ENCODE results near the gene CYP26C1.
A peak's percentile ranks its signal among the peaks of the same experiment; 100 is the strongest.
"Not testable (repeated sequence)": the region's sequence is repeated elsewhere in the genome, so short reads cannot be mapped to it uniquely, and the experiment has no call there.

CYP26C1 gene

GRCh38 chr10:93076871-93077270 lies 16.3 kb downstream of the CYP26C1 start:
- DNase-seq (ENCODE audit: low read depth, low spot score) = no peak

- no peak for DNase-seq (ENCODE audit: low read depth, low spot score)
Measured at GRCh38 chr10:93077860-93078337, 17.3 kb downstream of the CYP26C1 start.

DNA sequence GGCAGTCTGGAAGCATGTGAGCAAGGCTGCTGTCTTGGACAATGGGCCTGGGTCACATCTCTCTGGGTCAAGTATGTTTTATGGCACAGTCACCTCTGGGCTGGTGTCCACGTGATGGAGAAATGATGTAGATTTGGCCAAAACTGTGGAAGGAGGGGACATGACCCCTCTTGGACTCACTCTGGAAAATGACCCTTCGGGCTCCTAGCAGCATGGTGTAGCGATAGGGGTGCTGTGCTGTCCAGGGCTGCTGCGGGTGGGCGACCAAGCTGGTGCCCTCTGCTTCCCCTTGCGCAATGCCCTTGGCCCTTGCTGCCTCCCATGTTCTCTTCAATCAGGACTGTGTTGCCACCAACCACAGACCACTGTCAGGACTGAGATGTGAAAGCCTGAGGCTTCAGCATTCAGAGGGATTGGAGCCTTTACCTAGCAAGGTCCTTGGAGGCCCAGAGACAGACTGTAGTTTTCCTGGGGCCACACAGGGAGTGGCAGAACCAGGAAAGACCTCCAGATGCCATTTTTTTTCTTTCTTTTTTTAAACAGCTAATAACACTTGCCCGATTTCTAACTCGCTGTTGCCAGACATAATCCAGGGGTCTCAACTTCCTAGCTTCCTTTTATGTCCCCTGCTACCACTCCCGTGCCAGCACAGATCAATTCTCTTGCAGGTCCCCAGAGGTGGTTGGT lies 19.2 kb downstream of the CYP26C1 start:
- no peak for DNase-seq (ENCODE audit: low read depth, low spot score)

GRCh38 chr10:93080350-93081046 lies 19.9 kb downstream of the CYP26C1 start:
- no peak for DNase-seq (ENCODE audit: low read depth, low spot score)

DNA sequence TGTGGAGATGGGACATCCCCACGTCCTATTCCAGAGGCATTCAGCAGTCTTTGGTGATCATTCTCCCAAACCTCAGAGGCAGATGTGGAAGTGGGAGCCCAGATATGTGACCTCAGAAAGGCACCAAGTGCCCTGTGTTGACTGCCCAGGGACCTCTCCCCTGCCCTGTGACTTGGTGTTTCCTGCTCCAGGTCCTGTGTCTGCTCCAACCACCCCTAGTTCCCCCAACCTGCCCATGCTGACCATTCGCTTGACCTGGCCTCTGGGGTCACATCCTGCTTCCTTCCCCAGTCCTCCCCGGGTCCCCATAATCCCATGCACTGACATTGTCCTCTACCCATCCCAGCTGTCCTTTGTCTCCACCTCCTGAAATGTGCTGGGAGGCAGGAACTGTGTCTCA lies 20.7 kb downstream of the CYP26C1 start:
- DNase-seq (ENCODE audit: low read depth, low spot score) = no peak

GRCh38 chr10:93081834-93082233 lies 21.2 kb downstream of the CYP26C1 start:
- DNase-seq (ENCODE audit: low read depth, low spot score) = peak; percentile 45

- no peak for DNase-seq (ENCODE audit: low read depth, low spot score)
Measured at GRCh38 chr10:93083743-93084539, 23.3 kb downstream of the CYP26C1 start.

DNA sequence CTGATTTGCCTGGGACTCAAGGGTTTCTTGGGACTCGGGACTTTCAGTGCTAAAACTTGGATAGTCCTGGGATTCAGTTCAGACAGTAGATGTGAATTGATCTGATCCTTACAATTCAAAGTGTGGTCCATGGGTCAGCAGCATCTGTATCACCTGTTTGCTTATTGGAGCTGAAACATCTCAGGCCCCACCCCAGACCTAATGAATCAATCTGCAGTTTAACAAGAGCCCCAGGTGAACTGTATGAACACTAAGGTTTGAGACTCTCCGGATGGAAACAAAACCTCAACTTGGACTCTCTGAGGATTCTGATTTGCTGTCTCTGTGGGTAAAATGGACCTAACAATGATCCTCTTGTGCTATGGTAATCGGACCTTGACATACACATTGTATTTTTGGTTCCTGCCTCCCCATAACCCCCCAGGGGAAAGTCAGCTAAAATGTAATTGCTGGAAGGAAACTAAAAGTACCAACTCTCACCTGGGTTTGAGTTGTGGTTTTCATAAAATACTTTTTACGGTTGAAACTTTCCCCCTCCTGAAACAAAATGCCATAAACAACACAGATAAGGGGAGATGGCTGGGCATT lies 24.8 kb downstream of the CYP26C1 start:
- no peak for DNase-seq (ENCODE audit: low read depth, low spot score)

GRCh38 chr10:93086289-93086688 lies 25.7 kb downstream of the CYP26C1 start:
- DNase-seq (ENCODE audit: low read depth, low spot score) = no peak

DNA sequence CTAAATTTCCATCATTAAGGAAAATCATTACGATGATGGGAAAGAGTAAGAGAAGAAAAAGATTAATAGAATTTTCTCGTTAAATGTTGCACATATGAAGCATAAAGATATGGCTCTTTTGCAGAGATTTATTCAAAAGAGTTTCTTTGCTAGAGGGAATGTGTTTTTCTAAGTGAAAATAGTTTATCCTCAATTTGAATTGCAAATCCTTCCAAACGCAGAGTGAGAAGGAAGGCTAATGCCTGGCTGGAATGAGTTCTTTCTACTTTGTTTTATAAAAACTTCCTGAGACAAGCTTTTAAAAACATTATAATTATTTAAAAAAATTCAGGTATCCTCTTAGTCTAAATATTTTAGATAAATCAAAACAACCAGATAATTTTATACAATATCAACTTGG lies 27.2 kb downstream of the CYP26C1 start:
- no peak for DNase-seq (ENCODE audit: low read depth, low spot score)

DNA sequence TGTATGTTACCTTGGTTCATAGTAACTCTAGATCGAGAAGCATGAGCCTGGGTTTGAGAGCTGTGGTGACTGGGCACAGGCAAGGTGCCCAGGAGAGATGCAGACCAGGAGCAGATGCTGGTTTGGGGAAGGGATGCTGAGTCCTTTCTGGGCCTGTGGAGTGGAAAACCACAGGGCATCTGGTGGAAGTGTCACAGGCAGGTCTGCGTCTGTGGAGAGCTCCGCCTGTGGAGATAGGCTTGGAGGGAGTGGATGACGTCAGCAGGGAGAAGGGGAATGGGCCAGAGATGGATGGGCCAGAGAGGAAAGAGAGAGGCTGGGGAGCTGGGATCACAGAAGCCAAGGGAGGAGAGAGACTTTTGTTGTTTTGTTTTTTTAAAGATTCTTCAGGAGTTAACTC lies 27.9 kb downstream of the CYP26C1 start:
- DNase-seq (ENCODE audit: low read depth, low spot score) = no peak

- DNase-seq (ENCODE audit: low read depth, low spot score) = no peak
Measured at GRCh38 chr10:93090619-93091018, 30.0 kb downstream of the CYP26C1 start.

GRCh38 chr10:93091960-93092359 lies 31.4 kb downstream of the CYP26C1 start:
- no peak for DNase-seq (ENCODE audit: low read depth, low spot score)

GRCh38 chr10:93095225-93095624 lies 34.6 kb downstream of the CYP26C1 start:
- DNase-seq (ENCODE audit: low read depth, low spot score) = no peak

DNA sequence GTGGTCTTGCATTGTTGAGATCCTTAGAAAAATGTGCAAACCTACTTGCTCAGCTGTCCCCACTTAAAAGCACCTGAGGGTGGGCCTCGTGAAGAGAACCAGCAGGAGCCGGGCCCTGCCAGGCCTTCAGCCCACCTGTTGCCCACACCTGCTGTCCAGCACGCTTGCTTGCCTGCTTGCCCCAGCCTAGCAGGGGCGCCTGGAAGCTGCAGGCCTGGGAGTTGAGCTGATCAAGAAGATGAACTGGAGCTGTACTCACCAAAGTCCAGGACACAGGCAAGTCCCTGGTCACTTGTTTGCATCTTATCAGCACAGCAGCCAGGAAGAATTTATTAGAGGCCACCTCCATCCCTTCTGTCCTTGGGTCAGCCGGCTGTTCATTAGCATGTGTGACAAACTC lies 36.3 kb downstream of the CYP26C1 start:
- no peak for DNase-seq (ENCODE audit: low read depth, low spot score)

GRCh38 chr10:93097386-93097785 lies 36.8 kb downstream of the CYP26C1 start:
- no peak for DNase-seq (ENCODE audit: low read depth, low spot score)

- no peak for DNase-seq (ENCODE audit: low read depth, low spot score)
Measured at GRCh38 chr10:93098816-93099215, 38.2 kb downstream of the CYP26C1 start.

- no peak for DNase-seq (ENCODE audit: low read depth, low spot score)
Measured at GRCh38 chr10:93099670-93100069, 39.1 kb downstream of the CYP26C1 start.

DNA sequence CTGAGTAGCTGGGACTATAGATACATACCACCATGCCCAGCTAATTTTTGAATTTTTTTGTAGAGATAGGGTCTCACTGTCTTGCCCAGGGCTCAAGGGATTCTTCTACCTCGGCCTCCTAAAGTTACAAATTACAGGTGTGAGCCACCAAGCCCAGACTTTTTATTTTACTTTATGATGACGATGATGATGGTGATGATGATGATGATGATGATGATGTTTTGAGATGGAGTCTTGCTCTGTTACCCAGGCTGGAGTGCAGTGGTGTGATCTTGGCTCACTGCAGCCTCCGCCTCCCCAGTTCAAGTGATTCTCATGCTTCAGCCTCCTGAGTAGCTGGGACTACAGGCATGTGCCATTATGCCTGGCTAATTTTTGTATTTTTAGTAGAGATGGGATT lies 40.5 kb downstream of the CYP26C1 start:
- not testable (repeated sequence) for DNase-seq (ENCODE audit: low read depth, low spot score)

GRCh38 chr10:93103953-93104352 lies 43.4 kb downstream of the CYP26C1 start:
- no peak for DNase-seq (ENCODE audit: low read depth, low spot score)

DNA sequence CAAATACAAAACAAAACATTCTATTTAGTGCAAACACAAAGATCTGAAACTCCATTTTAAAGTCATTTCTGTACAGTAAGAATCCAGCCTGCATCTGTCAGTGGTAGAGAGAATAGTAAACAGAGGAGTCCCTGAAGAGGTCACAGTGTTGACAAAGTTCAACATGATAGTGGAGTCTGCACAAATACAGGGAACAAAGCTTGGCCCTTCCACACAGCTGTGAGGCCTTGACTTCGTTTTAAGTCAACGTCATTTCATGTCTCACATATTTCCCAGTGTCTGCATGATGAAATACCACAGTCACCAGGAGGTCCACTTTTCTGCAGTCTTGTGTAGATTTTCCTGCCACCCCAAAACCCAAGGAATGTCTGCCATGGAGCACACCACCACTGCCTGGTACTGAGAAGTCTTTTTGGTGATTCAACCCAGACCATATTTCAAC lies 46.1 kb downstream of the CYP26C1 start:
- DNase-seq (ENCODE audit: low read depth, low spot score) = no peak

Measured in brain pericyte (primary cell).